ENCODE measurements around the gene SMPD1. TPM values are rescaled to one million over a fixed set of nuclear protein-coding genes. Genes with fewer than 3 reads are reported as not detected.

SMPD1 gene
- polyA plus RNA-seq, 10 donors = 21.8 to 26.7 (median 24.5) TPM

Other genes starting within 250 kb of the SMPD1 start
- not detected for gene OR52B2, start 220.1 kb upstream of the SMPD1 start, polyA plus RNA-seq (ENCODE audit: insufficient read length in 10 of 10)
- under 1 TPM in 1 of 10 donors, not detected in 9; 0.11 TPM for gene OR52W1, start 191.2 kb upstream of the SMPD1 start, polyA plus RNA-seq (ENCODE audit: insufficient read length in 10 of 10)
- gene C11orf42, start 184.9 kb upstream of the SMPD1 start, polyA plus RNA-seq (ENCODE audit: insufficient read length in 10 of 10) = under 1 TPM in 8 of 10 donors, not detected in 2; 0.24 to 0.46 (median 0.31) TPM
- gene FHIP1B, start 155.8 kb upstream of the SMPD1 start, polyA plus RNA-seq (ENCODE audit: insufficient read length in 10 of 10) = 10 to 100 TPM; 18.5 to 39.1 (median 23.5) TPM
- gene CNGA4, start 151.4 kb upstream of the SMPD1 start, polyA plus RNA-seq (ENCODE audit: insufficient read length in 10 of 10) = under 1 TPM in 5 of 10 donors, not detected in 5; 0.11 to 0.33 (median 0.17) TPM
- under 1 TPM in 1 of 10 donors, not detected in 9; 0.22 TPM for gene CCKBR, start 130.6 kb upstream of the SMPD1 start, polyA plus RNA-seq (ENCODE audit: insufficient read length in 10 of 10)
- 10 to 100 TPM; 15.6 to 42.7 (median 27.7) TPM for gene CAVIN3, start 70.0 kb upstream of the SMPD1 start, polyA plus RNA-seq (ENCODE audit: insufficient read length in 10 of 10)
- gene APBB1, start 28.6 kb downstream of the SMPD1 start, polyA plus RNA-seq (ENCODE audit: insufficient read length in 10 of 10) = 10 to 100 TPM; 27.2 to 31.7 (median 28.4) TPM
- 1 to 10 TPM in 8 of 10 donors, under 1 TPM in 2; 0.87 to 5.4 (median 1.9) TPM for gene HPX, start 50.5 kb downstream of the SMPD1 start, polyA plus RNA-seq (ENCODE audit: insufficient read length in 10 of 10)
- 10 to 100 TPM; 11.9 to 21.2 (median 14.1) TPM for gene TRIM3, start 83.5 kb downstream of the SMPD1 start, polyA plus RNA-seq (ENCODE audit: insufficient read length in 10 of 10)
- gene ARFIP2, start 90.9 kb downstream of the SMPD1 start, polyA plus RNA-seq (ENCODE audit: insufficient read length in 10 of 10) = 10 to 100 TPM; 29.4 to 42.6 (median 32.8) TPM
- gene TIMM10B, start 91.0 kb downstream of the SMPD1 start, polyA plus RNA-seq (ENCODE audit: insufficient read length in 10 of 10) = 10 to 100 TPM; 16.0 to 22.0 (median 18.3) TPM
- 10 to 100 TPM in 3 of 10 donors, 1 to 10 TPM in 7; 3.9 to 13.5 (median 5.8) TPM for gene DNHD1, start 106.8 kb downstream of the SMPD1 start, polyA plus RNA-seq (ENCODE audit: insufficient read length in 10 of 10)
- gene RRP8, start 213.1 kb downstream of the SMPD1 start, polyA plus RNA-seq (ENCODE audit: insufficient read length in 10 of 10) = 10 to 100 TPM; 16.4 to 22.6 (median 18.6) TPM
- gene ILK, start 213.3 kb downstream of the SMPD1 start, polyA plus RNA-seq (ENCODE audit: insufficient read length in 10 of 10) = 100 to 1,000 TPM; 135 to 163 (median 147) TPM
- gene TAF10, start 221.7 kb downstream of the SMPD1 start, polyA plus RNA-seq (ENCODE audit: insufficient read length in 10 of 10) = 100 to 1,000 TPM in 6 of 10 donors, 10 to 100 TPM in 4; 96.4 to 127 (median 108) TPM
- gene TPP1, start 228.9 kb downstream of the SMPD1 start, polyA plus RNA-seq (ENCODE audit: insufficient read length in 10 of 10) = 10 to 100 TPM; 36.4 to 48.0 (median 40.9) TPM

Data from muscle of back (tissue), 10 donors.